HG02852 (cell line): ENCODE data around the gene SH2D7.

Experiments used
- ATAC-seq: cut with Tn5 transposase; IDR thresholded peaks from one replicate; pipeline ENCODE4 v1.9.1; 2021; ENCODE audit warnings: mild to moderate bottlenecking, moderate library complexity; ENCODE audit not compliant: unreplicated experiment

The SH2D7 gene

GRCh38 chr15:78092261-78093041 lies at the start of gene SH2D7:
TSS of gene SH2D7 (plus strand) at chr15:78092561. CDS start at chr15:78092585, 24 bp downstream.
- ATAC-seq, result no peak

GRCh38 chr15:78044407-78045155 lies 47.8 kb upstream of the SH2D7 start:
- ATAC-seq, result no peak

- ATAC-seq, result no peak
Measured at GRCh38 chr15:78045189-78045588, 47.2 kb upstream of the SH2D7 start.

- ATAC-seq, result no peak
Measured at GRCh38 chr15:78046796-78047341, 45.5 kb upstream of the SH2D7 start.

- ATAC-seq, result no peak
Measured at GRCh38 chr15:78047761-78048627, 44.4 kb upstream of the SH2D7 start.

- no peak for ATAC-seq
Measured at GRCh38 chr15:78048628-78048920, 43.8 kb upstream of the SH2D7 start.

GRCh38 chr15:78049691-78050440 lies 42.5 kb upstream of the SH2D7 start:
- ATAC-seq, result peak; percentile 81

- ATAC-seq, result peak; percentile 18
Measured at GRCh38 chr15:78050441-78050809, 41.9 kb upstream of the SH2D7 start.

GRCh38 chr15:78050826-78051225 lies 41.5 kb upstream of the SH2D7 start:
- no peak for ATAC-seq

GRCh38 chr15:78051596-78051995 lies 40.8 kb upstream of the SH2D7 start:
- ATAC-seq, result no peak

- ATAC-seq, result no peak
Measured at GRCh38 chr15:78052001-78052401, 40.4 kb upstream of the SH2D7 start.

- no peak for ATAC-seq
Measured at GRCh38 chr15:78052545-78052944, 39.8 kb upstream of the SH2D7 start.

GRCh38 chr15:78054518-78054917 lies 37.8 kb upstream of the SH2D7 start:
- ATAC-seq, result no peak

- no peak for ATAC-seq
Measured at GRCh38 chr15:78054966-78055365, 37.4 kb upstream of the SH2D7 start.

- no peak for ATAC-seq
Measured at GRCh38 chr15:78055919-78056713, 36.2 kb upstream of the SH2D7 start.

GRCh38 chr15:78056714-78057269 lies 35.6 kb upstream of the SH2D7 start:
- no peak for ATAC-seq

GRCh38 chr15:78057803-78058202 lies 34.6 kb upstream of the SH2D7 start:
- ATAC-seq, result no peak

GRCh38 chr15:78058401-78058935 lies 33.9 kb upstream of the SH2D7 start:
- ATAC-seq, result no peak
